Sigmoid colon (tissue), 7 donors: ENCODE data around the gene MCOLN1. TPM values are rescaled to one million over a fixed set of nuclear protein-coding genes. Genes with fewer than 3 reads are reported as not detected.
"Not testable (repeated sequence)": the region's sequence is repeated elsewhere in the genome, so short reads cannot be mapped to it uniquely, and the experiment has no call there.

ENCODE experiments used
- DNase-seq: peaks from one replicate; pipeline ENCODE4 v3.0.0-alpha.2; 2019
- H3K27ac ChIP-seq, 4 donors: fragments of 200-600 bp; sonication (generic); one replicate each; pipeline ENCODE4 v1.5.1; 2016 to 2019; ENCODE audit warnings: mild to moderate bottlenecking in 1 of 4
- H3K27me3 ChIP-seq, 3 donors: fragments of 200-600 bp; sonication (generic); one replicate each; pipeline ENCODE4 v1.5.1; 2019; ENCODE audit warnings: mild to moderate bottlenecking in 1 of 3
- H3K36me3 ChIP-seq, 4 donors: fragments of 200-600 bp; sonication (generic); one replicate each; pipeline ENCODE4 v1.5.1; 2016 to 2019
- H3K4me1 ChIP-seq, 4 donors: fragments of 200-600 bp; sonication (generic); one replicate each; pipeline ENCODE4 v1.5.1; 2017 to 2019
- H3K4me3 ChIP-seq, 4 donors: fragments of 200-600 bp; sonication (generic); one replicate each; pipeline ENCODE4 v1.5.1; 2017 to 2019; ENCODE audit warnings: mild to moderate bottlenecking in 2 of 4, moderate library complexity in 1 of 4
- H3K9me3 ChIP-seq, 4 donors: fragments of 200-600 bp in 3 of 4; sonication (generic) in 3 of 4; one replicate each; pipeline versions ENCODE4 v1.5.1 to v1.6.1; 2013 to 2019
- CTCF ChIP-seq, 4 experiments: fragments of 450-650 bp in 3 of 4; fragments of 200-600 bp in 1 of 4; IDR thresholded peaks; one replicate each; pipeline ENCODE4 v1.5.1; 2016 to 2019; ENCODE audit warnings: antibody characterized with exemption in 4 of 4, mild to moderate bottlenecking in 3 of 4, moderate library complexity in 2 of 4
- EP300 ChIP-seq, 4 donors: sonication (generic); formaldehyde crosslinking; IDR thresholded peaks; one replicate each; pipeline ENCODE4 v1.6.1; 2017; ENCODE audit warnings: antibody characterized with exemption in 4 of 4
- POLR2A ChIP-seq, 2 donors: fragments of 450-650 bp; IDR thresholded peaks; one replicate each; pipeline ENCODE4 v1.6.1; 2016; ENCODE audit warnings: antibody characterized with exemption in 2 of 2, mild to moderate bottlenecking in 2 of 2, moderate library complexity in 2 of 2
- POLR2AphosphoS5 ChIP-seq, 4 donors: sonication (generic); formaldehyde crosslinking; IDR thresholded peaks; one replicate each; pipeline ENCODE4 v1.6.1; 2017; ENCODE audit warnings: antibody characterized with exemption in 4 of 4
- WGBS, 2 donors: extraction: QIAGEN DNeasy Blood & Tissue Kit; methylation state at CpG; one replicate each; pipeline ENCODE4 v1.1.7; 2013; 5-methylcytosine and 5-hydroxymethylcytosine counted together
- intact Hi-C: fragments of 100-400 bp; cut with DNase I; formaldehyde crosslinking; loops from one replicate; pipeline ENCODE4 v1.15.1; 2023
- polyA plus RNA-seq, 3 donors: library from polyadenylated mRNA; stranded (reverse); fragments of 200-250 nt; gene quantifications; one replicate each; pipeline ENCODE4 v1.2.3, GENCODE V29; 2013
- total RNA-seq, 4 donors: library from RNA; depleted of rRNA; stranded (reverse); fragments of >200 nt; gene quantifications; one replicate each; pipeline ENCODE4 v1.1.0, GENCODE V29; 2016
- donor health status: healthy with polysubstance abuse.
- donor health status: Bipolar disorder and iron deficiency.
- donor health status: healthy.

Gene MCOLN1
- total and polyA plus RNA-seq, 7 donors: 15.5 to 23.7 (median 16.8) TPM

GRCh38 chr19:7562646-7563393 lies 40.4 kb downstream of the MCOLN1 start:
- no peaks in the 10 kb centered on the region for H3K4me1 ChIP-seq
- intact Hi-C loops: loop anchor here (10.0 kb wide), 1 partner anchor 432 kb away; no protein-coding TSS in a partner anchor
- no peaks in the 10 kb centered on the region for H3K9me3 ChIP-seq
- TF ChIP-seq EP300 (IDR thresholded peaks at IDR 0.05): no peak
- no peak for TF ChIP-seq POLR2AphosphoS5 (IDR thresholded peaks at IDR 0.05)
- TF ChIP-seq CTCF (IDR thresholded peaks at IDR 0.05): no peak
- TF ChIP-seq POLR2A (IDR thresholded peaks at IDR 0.05): no peak
- no peak for DNase-seq
- H3K27me3 ChIP-seq: no peaks in the 10 kb centered on the region
- no peak overlapping the region for H3K4me3 ChIP-seq
- H3K27ac ChIP-seq: no peak overlapping the region
- 40 to 61% methylated on average over 16 of the region's 16 CpGs for WGBS, 2 donors
- peaks cover 17 to 40% (median 32%) of the 10 kb centered on the region in 4 donors for H3K36me3 ChIP-seq

- 93% methylated on average over 4 of the region's 4 CpGs for WGBS, 2 donors
- no peaks in the 10 kb centered on the region for H3K9me3 ChIP-seq
- no peak overlapping the region for H3K27ac ChIP-seq
- no peak for DNase-seq
- H3K27me3 ChIP-seq: no peaks in the 10 kb centered on the region
- H3K4me1 ChIP-seq: no peaks in the 10 kb centered on the region
- intact Hi-C loops: loop anchor here (5.0 to 10.0 kb wide), 2 partner anchors 117 to 430 kb away; partner anchors contain the start of gene TRAPPC5
- H3K36me3 ChIP-seq: peaks cover 6 to 20% (median 13%) of the 10 kb centered on the region in 4 donors
- no peak for TF ChIP-seq POLR2AphosphoS5 (IDR thresholded peaks at IDR 0.05)
- TF ChIP-seq CTCF (IDR thresholded peaks at IDR 0.05): no peak
- no peak for TF ChIP-seq EP300 (IDR thresholded peaks at IDR 0.05)
- no peak for TF ChIP-seq POLR2A (IDR thresholded peaks at IDR 0.05)
- no peak overlapping the region for H3K4me3 ChIP-seq
These were observed 42.4 kb downstream of the MCOLN1 start for GRCh38 chr19:7564866-7565265.

GRCh38 chr19:7565332-7565731 lies 42.9 kb downstream of the MCOLN1 start:
- intact Hi-C loops: loop anchor here (5.0 to 10.0 kb wide), 2 partner anchors 117 to 429 kb away; partner anchors contain the start of gene TRAPPC5
- no peak for DNase-seq
- Histone ChIP-seq H3K9me3 (no peaks in the 10 kb centered on the region), H3K4me1 (no peaks in the 10 kb centered on the region), H3K4me3 (no peak overlapping the region), H3K36me3 (peaks cover 5 to 15% (median 9%) of the 10 kb centered on the region in 4 donors), H3K27ac (no peak overlapping the region), H3K27me3 (no peaks in the 10 kb centered on the region)
- TF ChIP-seq EP300 (IDR thresholded peaks at IDR 0.05): no peak
- WGBS, 2 donors: 71 to 94% methylated on average over 5 of the region's 5 CpGs

GRCh38 chr19:7570761-7571160 lies 48.3 kb downstream of the MCOLN1 start:
- no peak for DNase-seq
- intact Hi-C loops: no loop called here
- H3K9me3 ChIP-seq: no peaks in the 10 kb centered on the region
- no peaks in the 10 kb centered on the region for H3K36me3 ChIP-seq
- no peak overlapping the region for H3K27ac ChIP-seq
- TF ChIP-seq EP300 (IDR thresholded peaks at IDR 0.05) (no peak), POLR2A (IDR thresholded peaks at IDR 0.05) (no peak), POLR2AphosphoS5 (IDR thresholded peaks at IDR 0.05) (no peak), CTCF (IDR thresholded peaks at IDR 0.05) (no peak)
- no peaks in the 10 kb centered on the region for H3K27me3 ChIP-seq
- no peak overlapping the region for H3K4me3 ChIP-seq
- WGBS, 2 donors: 59 to 82% methylated on average over 5 of the region's 5 CpGs
- H3K4me1 ChIP-seq: no peaks in the 10 kb centered on the region

GRCh38 chr19:7575434-7576040 lies 53.1 kb downstream of the MCOLN1 start:
- TF ChIP-seq POLR2AphosphoS5 (IDR thresholded peaks at IDR 0.05): no peak
- no peak for TF ChIP-seq POLR2A (IDR thresholded peaks at IDR 0.05)
- TF ChIP-seq EP300 (IDR thresholded peaks at IDR 0.05): no peak
- no peak for TF ChIP-seq CTCF (IDR thresholded peaks at IDR 0.05)
- no peaks in the 10 kb centered on the region for H3K9me3 ChIP-seq
- H3K36me3 ChIP-seq: no peaks in the 10 kb centered on the region
- no peak overlapping the region for H3K27ac ChIP-seq
- no peak for DNase-seq
- no peaks in the 10 kb centered on the region for H3K27me3 ChIP-seq
- H3K4me1 ChIP-seq: no peaks in the 10 kb centered on the region
- WGBS, 2 donors: 55 to 68% methylated on average over 9 of the region's 9 CpGs
- intact Hi-C loops: no loop called here
- no peak overlapping the region for H3K4me3 ChIP-seq

- H3K4me3 ChIP-seq, H3K4me1 ChIP-seq, H3K27me3 ChIP-seq, DNase-seq, intact Hi-C loops, H3K36me3 ChIP-seq, H3K27ac ChIP-seq, H3K9me3 ChIP-seq: not testable (repeated sequence)
- 84 to 95% methylated on average over 1 of the region's 1 CpG for WGBS, 2 donors
These were observed 55.0 kb downstream of the MCOLN1 start for GRCh38 chr19:7577422-7577821.
